ENCODE results near the gene RIN3.
A peak's percentile ranks its signal among the peaks of the same experiment; 100 is the strongest.
"Not testable (repeated sequence)": the region's sequence is repeated elsewhere in the genome, so short reads cannot be mapped to it uniquely, and the experiment has no call there.

RIN3 gene

GRCh38 chr14:92524602-92525185 lies 11.1 kb downstream of the RIN3 start:
- Mint-ChIP-seq H3K9me3 (peaks cover 10% of the 10 kb centered on the region), H3K4me1 (peaks cover 77% of the 10 kb centered on the region), H3K4me3 (no peak overlapping the region), H3K27ac (peak overlapping the region; percentile 15), H3K36me3 (ENCODE audit: low read depth) (peaks cover 28% of the 10 kb centered on the region), H3K27me3 (no peaks in the 10 kb centered on the region)
- DNase-seq (no peak), ATAC-seq (peak; percentile 21)

- Mint-ChIP-seq H3K27ac (peak overlapping the region; percentile 15), H3K9me3 (peaks cover 10% of the 10 kb centered on the region), H3K4me1 (peaks cover 77% of the 10 kb centered on the region), H3K4me3 (no peak overlapping the region), H3K27me3 (no peaks in the 10 kb centered on the region), H3K36me3 (ENCODE audit: low read depth) (peaks cover 30% of the 10 kb centered on the region)
- DNase-seq (no peak), ATAC-seq (no peak)
Measured at GRCh38 chr14:92525322-92526095, 11.9 kb downstream of the RIN3 start.

- no peak for ATAC-seq
- Mint-ChIP-seq H3K4me3 (no peak overlapping the region), H3K27ac (peak overlapping the region; percentile 32), H3K4me1 (peaks cover 81% of the 10 kb centered on the region), H3K9me3 (no peaks in the 10 kb centered on the region), H3K27me3 (no peaks in the 10 kb centered on the region), H3K36me3 (ENCODE audit: low read depth) (peaks cover 22% of the 10 kb centered on the region)
- DNase-seq = no peak
Measured at GRCh38 chr14:92527721-92528120, 14.1 kb downstream of the RIN3 start.

- ATAC-seq (no peak), DNase-seq (no peak)
- no peak overlapping the region for H3K4me3 Mint-ChIP-seq
- peaks cover 21% of the 10 kb centered on the region for H3K36me3 Mint-ChIP-seq (ENCODE audit: low read depth)
- no peaks in the 10 kb centered on the region for H3K9me3 Mint-ChIP-seq
- peaks cover 85% of the 10 kb centered on the region for H3K4me1 Mint-ChIP-seq
- H3K27ac Mint-ChIP-seq = peak overlapping the region; percentile 70
- no peaks in the 10 kb centered on the region for H3K27me3 Mint-ChIP-seq
Measured at GRCh38 chr14:92528486-92529100, 15.0 kb downstream of the RIN3 start.

- Mint-ChIP-seq H3K4me1 (peaks cover 83% of the 10 kb centered on the region), H3K27me3 (no peaks in the 10 kb centered on the region), H3K27ac (peak overlapping the region; percentile 98), H3K4me3 (peak overlapping the region; percentile 41), H3K36me3 (ENCODE audit: low read depth) (peaks cover 21% of the 10 kb centered on the region), H3K9me3 (no peaks in the 10 kb centered on the region)
- ATAC-seq (peak; percentile 54), DNase-seq (no peak)
Measured at GRCh38 chr14:92529903-92530302, 16.3 kb downstream of the RIN3 start.

- Mint-ChIP-seq H3K9me3 (no peaks in the 10 kb centered on the region), H3K27me3 (no peaks in the 10 kb centered on the region), H3K4me1 (peaks cover 92% of the 10 kb centered on the region), H3K36me3 (ENCODE audit: low read depth) (peaks cover 25% of the 10 kb centered on the region), H3K4me3 (peak overlapping the region; percentile 74), H3K27ac (peak overlapping the region; percentile 98)
- peak; percentile 91 for ATAC-seq
- DNase-seq = peak; percentile 82
Measured at GRCh38 chr14:92531106-92531873, 17.7 kb downstream of the RIN3 start.

GRCh38 chr14:92532490-92533163 lies 19.0 kb downstream of the RIN3 start:
- Mint-ChIP-seq H3K4me3 (no peak overlapping the region), H3K9me3 (no peaks in the 10 kb centered on the region), H3K36me3 (ENCODE audit: low read depth) (peaks cover 24% of the 10 kb centered on the region), H3K27ac (peak overlapping the region; percentile 98), H3K27me3 (no peaks in the 10 kb centered on the region), H3K4me1 (peaks cover 91% of the 10 kb centered on the region)
- no peak for ATAC-seq
- no peak for DNase-seq

- Mint-ChIP-seq H3K27me3 (no peaks in the 10 kb centered on the region), H3K9me3 (no peaks in the 10 kb centered on the region), H3K36me3 (ENCODE audit: low read depth) (peaks cover 14% of the 10 kb centered on the region), H3K4me1 (peaks cover 91% of the 10 kb centered on the region), H3K27ac (peak overlapping the region; percentile 81), H3K4me3 (peak overlapping the region; percentile 66)
- ATAC-seq = no peak
- no peak for DNase-seq
Measured at GRCh38 chr14:92534932-92535643, 21.5 kb downstream of the RIN3 start.

GRCh38 chr14:92536231-92536630 lies 22.6 kb downstream of the RIN3 start:
- not testable (repeated sequence) for H3K27me3 Mint-ChIP-seq; H3K9me3 Mint-ChIP-seq; DNase-seq; ATAC-seq; H3K36me3 Mint-ChIP-seq (ENCODE audit: low read depth); H3K4me3 Mint-ChIP-seq
- peaks cover 91% of the 10 kb centered on the region for H3K4me1 Mint-ChIP-seq
- peak overlapping the region; percentile 69 for H3K27ac Mint-ChIP-seq

GRCh38 chr14:92538412-92538985 lies 24.9 kb downstream of the RIN3 start:
- ATAC-seq (no peak), DNase-seq (no peak)
- H3K36me3 Mint-ChIP-seq (ENCODE audit: low read depth) = peaks cover 6% of the 10 kb centered on the region
- H3K4me3 Mint-ChIP-seq = no peak overlapping the region
- no peaks in the 10 kb centered on the region for H3K27me3 Mint-ChIP-seq
- peaks cover 88% of the 10 kb centered on the region for H3K4me1 Mint-ChIP-seq
- H3K27ac Mint-ChIP-seq = peak overlapping the region; percentile 49
- H3K9me3 Mint-ChIP-seq = no peaks in the 10 kb centered on the region

- no peaks in the 10 kb centered on the region for H3K9me3 Mint-ChIP-seq
- peaks cover 6% of the 10 kb centered on the region for H3K36me3 Mint-ChIP-seq (ENCODE audit: low read depth)
- ATAC-seq = no peak
- peak overlapping the region; percentile 89 for H3K27ac Mint-ChIP-seq
- no peak for DNase-seq
- H3K27me3 Mint-ChIP-seq = no peaks in the 10 kb centered on the region
- H3K4me1 Mint-ChIP-seq = peaks cover 86% of the 10 kb centered on the region
- peak overlapping the region; percentile 55 for H3K4me3 Mint-ChIP-seq
Measured at GRCh38 chr14:92539419-92539818, 25.8 kb downstream of the RIN3 start.

GRCh38 chr14:92539875-92540274 lies 26.3 kb downstream of the RIN3 start:
- Mint-ChIP-seq H3K36me3 (ENCODE audit: low read depth) (peaks cover 6% of the 10 kb centered on the region), H3K27me3 (no peaks in the 10 kb centered on the region), H3K27ac (peak overlapping the region; percentile 74), H3K4me3 (peak overlapping the region; percentile 32), H3K4me1 (peaks cover 84% of the 10 kb centered on the region), H3K9me3 (no peaks in the 10 kb centered on the region)
- ATAC-seq = peak; percentile 77
- DNase-seq = peak; percentile 64

- H3K4me3 Mint-ChIP-seq = no peak overlapping the region
- H3K4me1 Mint-ChIP-seq = peaks cover 77% of the 10 kb centered on the region
- H3K27me3 Mint-ChIP-seq = no peaks in the 10 kb centered on the region
- no peak for DNase-seq
- H3K27ac Mint-ChIP-seq = peak overlapping the region; percentile 74
- H3K9me3 Mint-ChIP-seq = no peaks in the 10 kb centered on the region
- no peak for ATAC-seq
- peaks cover 6% of the 10 kb centered on the region for H3K36me3 Mint-ChIP-seq (ENCODE audit: low read depth)
Measured at GRCh38 chr14:92540472-92541048, 27.0 kb downstream of the RIN3 start.

All from activated naive CD8-positive, alpha-beta T cell treated with anti-CD3 and anti-CD28 coated beads, Interleukin-2, amount 50 U/mL, for 24 hours (primary cell).